OCI-LY1 (cell line): ENCODE data around the gene TBL3.

Experiments
- CTCF ChIP-seq: fragments of 200-600 bp; sonication (generic), shearing (Covaris generic); IDR thresholded peaks from 2 replicates; pipeline ENCODE4 v1.5.1; 2017; ENCODE audit warnings: mild to moderate bottlenecking, antibody characterized with exemption, low read length, moderate library complexity, mixed read lengths
- EZH2 ChIP-seq: fragments of 200-600 bp; sonication (generic), shearing (Covaris generic); IDR thresholded peaks from 2 replicates; pipeline ENCODE4 v1.8.0; 2017; ENCODE audit warnings: borderline replicate concordance, mixed run types, mild to moderate bottlenecking, antibody characterized with exemption, low read length, moderate library complexity, mixed read lengths

GRCh38 chr16:1991588-1991947, 19.7 kb downstream of the TBL3 start:
- TF ChIP-seq CTCF (no peak), EZH2 (no peak)
